Adrenal gland (tissue), 12 donors: ENCODE results near the gene EFL1. TPM values are rescaled to one million over a fixed set of nuclear protein-coding genes. Genes with fewer than 3 reads are reported as not detected.
"Not testable (repeated sequence)": the region's sequence is repeated elsewhere in the genome, so short reads cannot be mapped to it uniquely, and the experiment has no call there.

ENCODE experiments used
- DNase-seq, 7 donors: peaks; one replicate each; pipeline ENCODE4 v3.0.0-alpha.2; 2019 to 2020
- H3K27ac ChIP-seq, 5 donors: fragments of 200-600 bp; sonication (generic) in 4 of 5; 1 replicate in 3 of 5; 2 replicates in 2 of 5; pipeline versions ENCODE4 v1.5.1 to v1.8.0; 2016 to 2020; ENCODE audit warnings: mild to moderate bottlenecking in 1 of 5
- H3K27me3 ChIP-seq: fragments of 200-600 bp; 2 replicates; pipeline ENCODE4 v1.8.0; 2021
- H3K36me3 ChIP-seq, 2 donors: fragments of 200-600 bp; replicated peaks in 1 of 2; 1 replicate in 1 of 2; 2 replicates in 1 of 2; pipeline versions ENCODE4 v1.5.1 to v1.8.0; 2018 to 2022
- H3K4me1 ChIP-seq, 2 donors: fragments of 200-600 bp; replicated peaks in 1 of 2; 1 replicate in 1 of 2; 2 replicates in 1 of 2; pipeline versions ENCODE4 v1.5.1 to v1.8.0; 2018 to 2021
- H3K4me3 ChIP-seq, 4 donors: fragments of 200-600 bp; sonication (generic) in 3 of 4; one replicate each; pipeline ENCODE4 v1.5.1; 2016 to 2018
- H3K9me3 ChIP-seq, 3 donors: fragments of 200-600 bp; sonication (generic) in 1 of 3; replicated peaks in 1 of 3; 1 replicate in 2 of 3; 2 replicates in 1 of 3; pipeline versions ENCODE4 v1.5.1 to v1.8.0; 2016 to 2021
- CTCF ChIP-seq, 6 experiments: fragments of 450-650 bp in 4 of 6; fragments of 200-600 bp in 2 of 6; sonication (generic) in 1 of 6; IDR thresholded peaks; 1 replicate in 5 of 6; 2 replicates in 1 of 6; pipeline versions ENCODE4 v1.5.1 to v1.8.0; 2016 to 2021; ENCODE audit warnings: antibody characterized with exemption in 6 of 6, mild to moderate bottlenecking in 2 of 6, moderate library complexity in 1 of 6
- POLR2A ChIP-seq, 2 donors: fragments of 450-650 bp; IDR thresholded peaks; one replicate each; pipeline ENCODE4 v1.6.1; 2017; ENCODE audit warnings: antibody characterized with exemption in 2 of 2, mild to moderate bottlenecking in 2 of 2, moderate library complexity in 1 of 2
- WGBS, 4 donors: extraction: QIAGEN DNeasy Blood & Tissue Kit in 2 of 4; methylation state at CpG; one replicate each; pipeline versions ENCODE4 v1.1.5 to v1.1.7; 2013 to 2017; 5-methylcytosine and 5-hydroxymethylcytosine counted together
- intact Hi-C, 2 donors: fragments of 100-400 bp; cut with DNase I; formaldehyde crosslinking; loops; one replicate each; pipeline versions ENCODE4 v1.14.1 to v1.15.0; 2022 to 2023
- polyA plus RNA-seq, 3 donors: library from polyadenylated mRNA; stranded (reverse); fragments of 200-250 nt in 2 of 3; fragments of 350-450 nt in 1 of 3; fragmentation: Illumina TruSeq in 1 of 3; extraction: RNeasy Lipid Tissue Mini Kit (QIAGEN cat#74804) in 1 of 3; gene quantifications; one replicate each; pipeline ENCODE4 v1.2.3, GENCODE V29; 2013 to 2014
- total RNA-seq, 9 donors: library from RNA; depleted of rRNA in 4 of 9; stranded (reverse); fragments of >200 nt in 4 of 9; fragments of 120-200 nt in 1 of 9; fragmentation: NEBNext Ultra II Directional in 1 of 9; extraction: Animal tissue kit (Norgen Biotek cat#: 25700) in 1 of 9; gene quantifications; one replicate each; pipeline versions ENCODE4 v1.1.0 to v1.2.4, GENCODE V29; 2013 to 2023
- donor health status: healthy with polysubstance abuse.
- donor health status: Bipolar disorder and iron deficiency.
- donor health status: DM: yes; HTN: yes; CAD: no.
- donor health status: DM: no; HTN: no; CAD: no.
- donor health status: DM: no; HTN: no; CAD: no.
- donor health status: DM: yes; HTN: yes; CAD: no.

The EFL1 gene
- total and polyA plus RNA-seq, 12 donors: 3.1 to 29.8 (median 18.0) TPM

- H3K4me3 ChIP-seq, intact Hi-C loops: not testable (repeated sequence)
- 66 to 73% (median 69%) methylated on average over 3 of the region's 3 CpGs for WGBS, 4 donors
Measured at GRCh38 chr15:82210066-82210597, 52.4 kb downstream of the EFL1 start.

GRCh38 chr15:82204575-82204974 lies 58.0 kb downstream of the EFL1 start:
- H3K9me3 ChIP-seq, H3K36me3 ChIP-seq, intact Hi-C loops, H3K27me3 ChIP-seq, DNase-seq, H3K27ac ChIP-seq, H3K4me1 ChIP-seq, H3K4me3 ChIP-seq: not testable (repeated sequence)
- 37 to 64% (median 48%) methylated on average over 2 of the region's 2 CpGs for WGBS, 4 donors

More at GRCh38 chr15:82210066-82210597, 52.4 kb downstream of the EFL1 start:
- not testable (repeated sequence) for H3K9me3 ChIP-seq, H3K36me3 ChIP-seq, H3K27ac ChIP-seq, H3K4me1 ChIP-seq, H3K27me3 ChIP-seq, DNase-seq

GRCh38 chr15:82197733-82198594 lies 64.6 kb downstream of the EFL1 start:
- H3K36me3 ChIP-seq: no peaks in the 10 kb centered on the region
- peaks cover 0 to 3% of the 10 kb centered on the region in 2 donors for H3K4me1 ChIP-seq
- H3K27ac ChIP-seq: no peak overlapping the region
- H3K4me3 ChIP-seq: no peak overlapping the region
- intact Hi-C loops: loop anchor here in 1 of 2 donors (5.0 kb wide), 1 partner anchor 86 kb away; no protein-coding TSS in a partner anchor
- TF ChIP-seq CTCF (IDR thresholded peaks at IDR 0.05) (peak; percentile 68 to 80 (median 75)), POLR2A (IDR thresholded peaks at IDR 0.05) (no peak)
- WGBS, 4 donors: 20 to 30% (median 25%) methylated on average over 4 to 8 of the region's 8 CpGs
- H3K9me3 ChIP-seq: no peaks in the 10 kb centered on the region
- peak; percentile 66 to 89 (median 74) for DNase-seq
- no peaks in the 10 kb centered on the region for H3K27me3 ChIP-seq

GRCh38 chr15:82196353-82196752 lies 66.2 kb downstream of the EFL1 start:
- no peak overlapping the region for H3K27ac ChIP-seq
- H3K36me3 ChIP-seq: no peaks in the 10 kb centered on the region
- H3K9me3 ChIP-seq: no peaks in the 10 kb centered on the region
- H3K27me3 ChIP-seq: no peaks in the 10 kb centered on the region
- no peak for DNase-seq
- intact Hi-C loops: loop anchor here in 1 of 2 donors (5.0 kb wide), 1 partner anchor 84 kb away; no protein-coding TSS in a partner anchor
- no peak overlapping the region for H3K4me3 ChIP-seq
- WGBS, 4 donors: 69 to 83% (median 74%) methylated on average over 2 of the region's 2 CpGs
- peaks cover 0 to 4% of the 10 kb centered on the region in 2 donors for H3K4me1 ChIP-seq
- TF ChIP-seq CTCF (IDR thresholded peaks at IDR 0.05): no peak
- TF ChIP-seq POLR2A (IDR thresholded peaks at IDR 0.05): no peak

GRCh38 chr15:82195818-82196217 lies 66.7 kb downstream of the EFL1 start:
- WGBS, 4 donors: 88 to 92% (median 89%) methylated on average over 7 of the region's 7 CpGs
- not testable (repeated sequence) for H3K27me3 ChIP-seq, H3K27ac ChIP-seq, DNase-seq, H3K4me3 ChIP-seq, H3K9me3 ChIP-seq, H3K36me3 ChIP-seq, H3K4me1 ChIP-seq
- intact Hi-C loops: loop anchor here in 1 of 2 donors (5.0 kb wide), 1 partner anchor 84 kb away; no protein-coding TSS in a partner anchor

GRCh38 chr15:82194488-82194887 lies 68.0 kb downstream of the EFL1 start:
- H3K4me1 ChIP-seq, intact Hi-C loops, H3K36me3 ChIP-seq, H3K4me3 ChIP-seq, DNase-seq, H3K9me3 ChIP-seq, H3K27me3 ChIP-seq, H3K27ac ChIP-seq: not testable (repeated sequence)
- 60 to 76% (median 66%) methylated on average over 6 of the region's 6 CpGs for WGBS, 4 donors

- DNase-seq, H3K4me1 ChIP-seq, H3K4me3 ChIP-seq, H3K36me3 ChIP-seq, H3K9me3 ChIP-seq, H3K27ac ChIP-seq, intact Hi-C loops, H3K27me3 ChIP-seq: not testable (repeated sequence)
- no CpG with 5 or more reads among the region's 1 CpG for WGBS, 4 donors
Measured at GRCh38 chr15:82193435-82193834, 69.1 kb downstream of the EFL1 start.

- H3K4me3 ChIP-seq, H3K27ac ChIP-seq, H3K27me3 ChIP-seq, intact Hi-C loops, H3K4me1 ChIP-seq, H3K9me3 ChIP-seq, DNase-seq, H3K36me3 ChIP-seq: not testable (repeated sequence)
- WGBS, 4 donors: 93 to 99% (median 97%) methylated on average over 4 of the region's 4 CpGs
Measured at GRCh38 chr15:82192394-82192793, 70.1 kb downstream of the EFL1 start.
